RWPE1 (cell line): Measurements from ENCODE around the gene ARHGAP24.

Experiments
- CTCF ChIA-PET: fragments of 350-600 bp; sonication (Branson Sonifier 250); formaldehyde crosslinking; extraction: SDS; loops from one replicate; lab custom pipeline; 2021; lab: Yijun Ruan, JAX
- POLR2A ChIA-PET: fragments of 400-600 bp; formaldehyde crosslinking; extraction: SDS; loops from one replicate; lab custom pipeline; 2020; ENCODE audit warnings: antibody characterized with exemption; ENCODE audit not compliant: low non-redundant PET; lab: Yijun Ruan, JAX
- DNase-seq: peaks from one replicate; pipeline ENCODE4 v3.0.0; 2012; ENCODE audit warnings: low spot score
- H3K27ac ChIP-seq: fragments of 450-650 bp; 2 replicates; pipeline ENCODE4 v1.5.1; 2017
- TF ChIP-seq, protein P1 (sequence below): fragments of 450-650 bp; conservative IDR thresholded peaks from 2 replicates; pipeline ENCODE4 v1.5.1; 2017; ENCODE audit warnings: low read depth, mild to moderate bottlenecking

The ARHGAP24 gene

DNA sequence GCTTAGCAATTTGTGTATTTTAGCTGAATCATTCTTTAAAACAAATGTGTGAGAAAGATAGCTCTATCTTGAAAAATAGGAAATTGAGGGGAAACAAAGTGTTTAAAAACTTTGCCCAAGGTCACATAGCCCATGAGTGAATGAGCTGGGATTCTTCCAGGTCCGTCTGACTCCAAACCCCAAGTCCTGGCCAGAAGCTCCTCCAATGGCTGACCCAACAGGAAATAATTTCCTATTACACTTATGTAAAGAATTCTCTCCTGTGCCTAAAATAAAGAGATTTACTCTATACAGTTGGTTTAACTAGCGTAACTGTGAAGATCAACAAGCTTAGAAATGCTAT lies 287.6 kb downstream of the ARHGAP24 start:
- H3K27ac ChIP-seq = no peak overlapping the region
- ChIA-PET CTCF (interaction anchor here (0.6 to 1.3 kb wide), 2 partner anchors 207 to 778 kb away, joined by 3 read pairs; no protein-coding TSS in a partner anchor), POLR2A (no interaction called here)
- no peak for DNase-seq
- TF ChIP-seq, protein P1, sequence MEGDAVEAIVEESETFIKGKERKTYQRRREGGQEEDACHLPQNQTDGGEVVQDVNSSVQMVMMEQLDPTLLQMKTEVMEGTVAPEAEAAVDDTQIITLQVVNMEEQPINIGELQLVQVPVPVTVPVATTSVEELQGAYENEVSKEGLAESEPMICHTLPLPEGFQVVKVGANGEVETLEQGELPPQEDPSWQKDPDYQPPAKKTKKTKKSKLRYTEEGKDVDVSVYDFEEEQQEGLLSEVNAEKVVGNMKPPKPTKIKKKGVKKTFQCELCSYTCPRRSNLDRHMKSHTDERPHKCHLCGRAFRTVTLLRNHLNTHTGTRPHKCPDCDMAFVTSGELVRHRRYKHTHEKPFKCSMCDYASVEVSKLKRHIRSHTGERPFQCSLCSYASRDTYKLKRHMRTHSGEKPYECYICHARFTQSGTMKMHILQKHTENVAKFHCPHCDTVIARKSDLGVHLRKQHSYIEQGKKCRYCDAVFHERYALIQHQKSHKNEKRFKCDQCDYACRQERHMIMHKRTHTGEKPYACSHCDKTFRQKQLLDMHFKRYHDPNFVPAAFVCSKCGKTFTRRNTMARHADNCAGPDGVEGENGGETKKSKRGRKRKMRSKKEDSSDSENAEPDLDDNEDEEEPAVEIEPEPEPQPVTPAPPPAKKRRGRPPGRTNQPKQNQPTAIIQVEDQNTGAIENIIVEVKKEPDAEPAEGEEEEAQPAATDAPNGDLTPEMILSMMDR = no peak

DNA sequence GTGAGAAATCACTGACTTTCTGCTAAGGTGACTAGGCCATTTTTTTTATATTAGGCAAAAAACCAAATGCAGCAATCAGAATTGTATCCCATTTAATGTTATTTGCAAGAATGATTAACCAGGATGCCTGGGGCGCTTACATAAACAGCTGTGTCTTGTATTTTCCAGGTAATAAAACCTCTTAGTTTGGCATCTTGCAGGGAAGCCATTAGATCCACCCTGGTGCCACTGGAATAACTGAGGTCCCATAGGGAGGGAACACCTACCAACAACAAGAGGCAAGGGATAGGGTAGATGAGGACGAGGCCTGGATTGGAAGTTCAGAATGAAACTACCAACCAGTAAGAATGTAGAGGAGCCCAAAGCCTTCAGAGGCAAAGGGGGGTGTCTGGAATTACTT lies 288.3 kb downstream of the ARHGAP24 start:
- POLR2A ChIA-PET = no interaction called here
- no peak overlapping the region for H3K27ac ChIP-seq
- CTCF ChIA-PET = no interaction called here
- TF ChIP-seq, protein P1 = no peak
- no peak for DNase-seq

DNA sequence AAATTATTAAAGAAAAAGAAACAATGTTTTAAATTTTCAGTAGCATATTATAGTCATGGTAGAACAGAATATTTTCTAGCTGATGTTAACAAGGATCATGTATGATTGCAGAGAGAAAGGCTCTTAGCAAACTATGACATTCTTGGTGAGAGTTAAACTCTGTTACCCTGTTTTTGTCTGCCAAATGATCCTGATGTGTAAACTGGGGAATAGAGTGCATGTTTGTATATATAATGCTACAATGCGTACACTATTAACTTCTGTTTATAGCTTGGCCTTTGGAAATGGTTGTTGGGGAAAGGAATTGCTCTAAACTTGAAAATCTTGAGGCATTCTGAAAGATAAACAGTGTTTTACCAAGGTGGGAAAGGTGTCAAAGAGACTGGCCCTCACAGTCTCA lies 292.7 kb downstream of the ARHGAP24 start:
- CTCF ChIA-PET = interaction anchor here (0.7 kb wide), 1 partner anchor 18 kb away, joined by 3 read pairs; no protein-coding TSS in a partner anchor
- H3K27ac ChIP-seq = no peak overlapping the region
- no peak for DNase-seq
- TF ChIP-seq, protein P1 = no peak
- POLR2A ChIA-PET = no interaction called here

DNA sequence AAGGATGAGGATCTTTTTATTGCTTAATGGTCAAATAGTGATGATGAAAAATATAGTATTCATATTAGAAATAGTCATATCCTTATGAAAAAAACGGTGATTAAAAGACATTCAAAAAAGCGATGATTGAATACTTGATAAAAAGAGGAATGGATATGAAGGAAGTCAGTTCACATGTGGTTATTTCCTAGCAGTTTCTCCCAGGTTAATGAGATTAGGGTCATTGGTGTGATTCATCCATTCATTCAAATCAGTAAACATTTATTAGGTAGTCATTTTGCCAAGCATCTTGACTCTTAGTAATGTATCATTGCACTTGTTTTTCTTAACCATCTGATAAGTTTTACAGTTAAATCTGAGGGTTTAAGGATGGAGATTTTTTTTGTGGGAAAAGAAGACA lies 294.1 kb downstream of the ARHGAP24 start:
- CTCF ChIA-PET = no interaction called here
- no peak for DNase-seq
- no peak overlapping the region for H3K27ac ChIP-seq
- POLR2A ChIA-PET = no interaction called here
- TF ChIP-seq, protein P1 = no peak

DNA sequence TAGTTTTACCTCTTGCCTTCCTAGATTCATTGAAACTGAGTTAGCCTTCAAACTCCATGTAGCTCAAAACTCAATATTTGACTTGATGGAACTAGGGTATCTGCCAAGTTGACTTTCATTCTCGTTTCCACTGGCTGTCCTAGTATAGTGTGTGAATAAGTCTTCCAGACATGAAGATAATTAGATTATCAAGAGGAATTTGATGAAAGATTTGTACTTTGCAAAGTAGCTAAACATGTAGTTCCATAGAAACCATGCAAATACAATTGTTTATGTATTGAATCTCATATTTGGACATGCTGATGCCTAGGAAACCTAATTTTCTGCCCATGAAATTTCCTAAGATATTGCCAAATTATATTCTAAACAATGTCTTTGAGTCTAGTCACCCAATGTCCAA lies 297.5 kb downstream of the ARHGAP24 start:
- H3K27ac ChIP-seq = no peak overlapping the region
- ChIA-PET CTCF (interaction anchor here (1.5 kb wide), 1 partner anchor 24 kb away, joined by 4 read pairs; no protein-coding TSS in a partner anchor), POLR2A (no interaction called here)
- DNase-seq = no peak
- TF ChIP-seq, protein P1 = no peak

DNA sequence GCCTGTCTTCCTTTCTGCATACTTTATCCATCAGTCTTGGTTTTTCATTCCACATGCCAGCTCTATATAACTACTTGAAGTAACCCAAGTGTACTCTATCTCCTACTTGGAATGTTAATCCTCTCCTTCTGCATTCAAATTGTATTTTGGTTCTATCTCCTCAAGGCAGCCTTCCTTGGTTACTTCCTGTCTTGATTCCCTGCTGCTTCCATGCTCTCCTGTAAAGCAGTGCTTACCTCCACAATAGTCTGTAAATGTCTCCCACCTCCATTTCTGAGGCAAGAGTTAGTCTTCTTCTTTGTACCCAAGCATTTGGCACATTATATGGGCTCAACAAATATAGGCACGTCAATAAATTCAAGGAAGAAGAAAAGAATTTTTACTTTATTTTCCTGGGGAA lies 298.4 kb downstream of the ARHGAP24 start:
- no peak overlapping the region for H3K27ac ChIP-seq
- TF ChIP-seq, protein P1 = no peak
- ChIA-PET CTCF (no interaction called here), POLR2A (no interaction called here)
- no peak for DNase-seq
